Measurements from ENCODE around the gene EIF4EBP2. TPM values are rescaled to one million over a fixed set of nuclear protein-coding genes. Genes with fewer than 3 reads are reported as not detected.

EIF4EBP2 gene
- total RNA-seq, 1 experiment from 2014 or later: 42.4 TPM

DNA sequence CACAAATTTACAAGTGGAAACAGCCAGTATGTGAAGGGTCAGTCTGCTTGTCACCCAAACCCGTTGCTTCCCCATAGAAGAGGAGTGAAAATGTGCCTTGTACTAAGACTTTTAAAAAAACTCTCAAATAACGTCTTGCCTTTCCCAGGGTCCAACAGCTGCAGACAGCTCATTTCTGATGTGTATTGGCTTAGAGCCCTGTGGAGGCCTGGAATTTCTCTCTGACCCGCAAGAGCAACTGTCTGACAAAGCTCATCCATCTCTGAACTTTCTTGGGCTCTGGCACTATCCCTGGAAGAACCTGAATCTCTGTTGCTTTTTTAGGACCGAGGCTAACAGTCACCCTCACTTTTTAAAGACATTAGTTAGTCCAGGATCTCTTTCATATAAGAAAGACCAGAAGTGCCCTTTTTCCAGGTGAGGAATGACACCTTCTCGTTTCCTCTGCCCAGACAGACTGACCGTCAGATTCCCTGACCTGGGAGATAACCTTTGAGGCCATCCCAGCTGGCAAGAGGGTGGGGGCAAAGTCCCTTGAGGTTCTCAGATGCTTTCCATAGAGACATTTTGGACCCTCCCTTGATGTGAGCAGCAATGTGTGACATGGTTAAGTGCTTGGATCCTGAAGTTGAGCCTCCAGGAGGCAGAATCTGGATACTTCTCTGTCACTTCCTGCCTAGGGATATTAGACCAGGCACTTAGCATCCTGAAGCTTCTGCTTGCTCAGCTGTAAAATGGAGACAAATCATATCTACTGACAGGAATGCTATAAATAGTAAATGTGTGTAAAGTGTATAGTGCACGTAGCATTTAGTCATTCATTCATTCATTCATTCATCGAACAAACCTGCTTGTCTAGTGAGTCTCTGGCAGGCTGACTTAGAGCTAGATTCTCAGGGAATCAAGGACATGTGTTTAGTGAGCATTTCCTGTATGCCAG is 42.0 kb downstream of the EIF4EBP2 start:
- no peaks in the 10 kb centered on the region for H3K9me3 ChIP-seq (replicated peaks)
- no peaks in the 10 kb centered on the region for H3K27me3 ChIP-seq (replicated peaks)
- no peak overlapping the region for H3K27ac ChIP-seq
- DNase-seq (ENCODE audit: low read depth in 1 of 2, low spot score in 2 of 2): no peak
- no peaks in the 10 kb centered on the region for H3K36me3 ChIP-seq
- H3K4me3 ChIP-seq: no peak overlapping the region
- peaks cover 6% of the 10 kb centered on the region for H3K4me1 ChIP-seq (replicated peaks)

DNA sequence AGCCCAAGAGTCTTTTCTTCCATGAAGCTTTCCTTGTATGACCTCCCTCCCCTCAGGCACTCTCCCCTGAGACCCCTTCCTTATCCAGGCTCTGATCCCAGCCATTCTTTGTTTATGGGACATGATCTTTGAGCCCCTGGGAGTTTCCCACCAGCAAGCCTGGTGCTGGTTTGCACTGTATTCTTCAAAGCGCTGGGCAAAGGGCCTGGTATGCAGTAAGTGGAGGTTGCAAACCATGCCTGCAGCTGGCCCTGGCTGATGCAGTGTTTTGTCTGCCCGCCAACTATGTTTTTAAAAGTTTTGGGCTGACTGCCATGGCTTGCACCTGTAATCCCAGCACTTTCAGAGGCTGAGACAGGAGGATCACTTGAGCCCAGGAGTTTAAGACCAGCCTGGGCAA is 44.3 kb downstream of the EIF4EBP2 start:
- Histone ChIP-seq H3K4me3 (no peak overlapping the region), H3K27me3 (replicated peaks) (0 out of 2 replicates have a peak, but pooled peaks cover 2% of the 10 kb centered on the region), H3K4me1 (replicated peaks) (peaks cover 6% of the 10 kb centered on the region), H3K36me3 (no peaks in the 10 kb centered on the region), H3K9me3 (replicated peaks) (no peaks in the 10 kb centered on the region), H3K27ac (no peak overlapping the region)
- no peak for DNase-seq (ENCODE audit: low read depth in 1 of 2, low spot score in 2 of 2)

DNA sequence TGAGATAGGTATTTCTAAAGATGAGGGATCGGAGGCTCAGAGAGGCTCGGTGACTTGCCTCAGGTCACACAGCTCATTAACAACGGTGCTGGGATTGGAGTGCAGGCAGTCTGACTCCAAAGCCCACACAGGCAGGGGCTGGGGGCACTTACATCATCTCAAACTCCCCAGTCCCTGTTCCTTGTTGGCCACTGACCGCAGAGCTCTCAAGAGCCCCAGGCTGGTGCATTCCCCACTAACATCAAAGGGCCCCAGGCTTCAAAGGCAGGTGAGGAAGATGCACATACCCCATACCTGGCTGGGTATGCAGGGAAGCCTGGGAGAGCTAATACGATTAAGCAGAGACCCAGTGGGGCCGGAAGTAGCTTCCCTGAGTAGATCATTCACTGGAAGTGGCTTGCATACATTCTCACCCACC is 51.3 kb downstream of the EIF4EBP2 start:
- H3K4me3 ChIP-seq: no peak overlapping the region
- H3K27me3 ChIP-seq (replicated peaks): 0 out of 2 replicates have a peak, but pooled peaks cover 2% of the 10 kb centered on the region
- no peak overlapping the region for H3K27ac ChIP-seq
- no peaks in the 10 kb centered on the region for H3K9me3 ChIP-seq (replicated peaks)
- H3K36me3 ChIP-seq: no peaks in the 10 kb centered on the region
- H3K4me1 ChIP-seq (replicated peaks): peaks cover 9% of the 10 kb centered on the region
- DNase-seq (ENCODE audit: low read depth in 1 of 2, low spot score in 2 of 2): no peak

GRCh38 chr10:70456164-70456563 is 52.2 kb downstream of the EIF4EBP2 start:
- H3K4me3 ChIP-seq: no peak overlapping the region
- H3K27me3 ChIP-seq (replicated peaks): 0 out of 2 replicates have a peak, but pooled peaks cover 2% of the 10 kb centered on the region
- no peaks in the 10 kb centered on the region for H3K9me3 ChIP-seq (replicated peaks)
- no peak overlapping the region for H3K27ac ChIP-seq
- no peaks in the 10 kb centered on the region for H3K36me3 ChIP-seq
- DNase-seq (ENCODE audit: low read depth in 1 of 2, low spot score in 2 of 2): no peak
- H3K4me1 ChIP-seq (replicated peaks): peaks cover 9% of the 10 kb centered on the region

DNA sequence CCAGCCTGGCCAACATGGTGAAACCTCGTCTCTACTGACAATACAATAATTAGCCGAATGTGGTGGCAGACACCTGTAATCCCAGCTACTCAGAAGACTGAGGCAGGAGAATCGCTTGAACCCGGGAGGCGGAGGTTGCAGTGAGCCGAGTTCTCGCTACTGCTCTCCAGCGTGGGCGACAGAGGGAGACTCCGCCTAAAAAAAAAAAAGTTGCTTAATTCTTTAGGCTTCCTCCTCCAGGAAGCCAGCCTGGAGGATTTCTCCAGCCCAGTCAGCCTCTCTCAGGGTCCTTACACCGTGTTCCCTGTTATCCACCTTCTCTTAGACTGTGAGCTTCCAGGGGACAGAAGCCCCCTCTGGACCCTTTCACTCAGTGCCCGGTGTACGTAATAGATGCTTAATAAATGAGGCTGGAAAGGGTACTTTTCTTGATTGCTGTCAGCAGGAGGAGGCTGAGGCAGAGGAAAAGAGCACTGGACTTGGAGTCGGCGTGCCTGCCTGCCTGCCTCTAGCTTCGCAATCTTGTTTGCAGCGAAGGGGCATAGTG is 53.9 kb downstream of the EIF4EBP2 start:
- Histone ChIP-seq H3K4me1 (replicated peaks) (peaks cover 9% of the 10 kb centered on the region), H3K27ac (no peak overlapping the region), H3K9me3 (replicated peaks) (no peaks in the 10 kb centered on the region), H3K27me3 (replicated peaks) (0 out of 2 replicates have a peak, but pooled peaks cover 2% of the 10 kb centered on the region), H3K36me3 (no peaks in the 10 kb centered on the region), H3K4me3 (no peak overlapping the region)
- no peak for DNase-seq (ENCODE audit: low read depth in 1 of 2, low spot score in 2 of 2)

- no peaks in the 10 kb centered on the region for H3K27me3 ChIP-seq (replicated peaks)
- peak overlapping the region; percentile 10; the same call in 1 of the 2 replicates for H3K4me3 ChIP-seq
- DNase-seq (ENCODE audit: low read depth in 1 of 2, low spot score in 2 of 2): peak; percentile 40 to 73
Observed at GRCh38 chr10:70458329-70459060, 54.5 kb downstream of the EIF4EBP2 start.

GRCh38 chr10:70459061-70459773 is 55.3 kb downstream of the EIF4EBP2 start:
- no peaks in the 10 kb centered on the region for H3K9me3 ChIP-seq (replicated peaks)
- H3K4me3 ChIP-seq: no peak overlapping the region
- no peaks in the 10 kb centered on the region for H3K36me3 ChIP-seq
- H3K27me3 ChIP-seq (replicated peaks): no peaks in the 10 kb centered on the region
- H3K27ac ChIP-seq: no peak overlapping the region
- peaks cover 9% of the 10 kb centered on the region for H3K4me1 ChIP-seq (replicated peaks)
- no peak for DNase-seq (ENCODE audit: low read depth in 1 of 2, low spot score in 2 of 2)

More at GRCh38 chr10:70458329-70459060, 54.5 kb downstream of the EIF4EBP2 start:
- Histone ChIP-seq H3K27ac (no peak overlapping the region), H3K9me3 (replicated peaks) (no peaks in the 10 kb centered on the region), H3K36me3 (no peaks in the 10 kb centered on the region), H3K4me1 (replicated peaks) (peaks cover 9% of the 10 kb centered on the region)

DNA sequence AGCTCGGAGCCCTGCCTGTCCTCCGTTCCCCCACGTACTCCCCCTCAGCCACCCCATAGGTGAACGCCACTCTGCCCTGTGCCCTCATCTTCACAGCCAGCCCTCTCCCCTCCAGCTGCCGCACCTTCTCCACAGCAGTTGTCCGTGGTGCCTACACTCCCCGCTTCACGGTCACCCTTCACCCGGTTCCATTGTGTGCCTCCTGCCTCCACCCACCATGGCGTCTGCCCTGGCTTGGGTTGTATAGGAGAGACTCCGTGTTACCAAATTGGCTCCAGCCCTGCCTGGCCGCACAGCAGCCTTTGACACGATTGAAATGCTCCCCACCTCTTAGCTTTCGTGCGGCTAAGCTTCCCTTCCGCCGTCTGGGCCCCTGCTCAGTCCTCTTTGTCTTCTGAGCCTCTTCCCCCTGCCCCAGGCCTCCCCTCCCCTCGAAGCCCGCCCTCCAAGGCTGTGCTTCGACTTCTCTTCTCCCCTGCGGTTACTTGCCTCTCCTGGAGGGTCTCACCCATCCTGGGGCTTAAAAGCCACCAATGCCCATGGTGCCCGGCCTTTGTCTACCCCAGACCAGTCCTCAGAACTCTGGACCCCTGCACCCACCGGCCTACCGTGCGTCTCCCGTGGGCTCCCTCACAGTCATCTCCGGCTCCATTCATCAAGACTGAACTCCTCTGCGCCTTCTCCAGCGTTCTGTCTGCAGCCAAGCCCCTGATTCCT is 56.0 kb downstream of the EIF4EBP2 start:
- DNase-seq (ENCODE audit: low read depth in 1 of 2, low spot score in 2 of 2): no peak
- H3K27me3 ChIP-seq (replicated peaks): no peaks in the 10 kb centered on the region
- no peaks in the 10 kb centered on the region for H3K9me3 ChIP-seq (replicated peaks)
- H3K27ac ChIP-seq: no peak overlapping the region
- no peak overlapping the region for H3K4me3 ChIP-seq
- H3K36me3 ChIP-seq: no peaks in the 10 kb centered on the region
- H3K4me1 ChIP-seq (replicated peaks): peaks cover 9% of the 10 kb centered on the region

- H3K36me3 ChIP-seq: no peaks in the 10 kb centered on the region
- peaks cover 9% of the 10 kb centered on the region for H3K4me1 ChIP-seq (replicated peaks)
- no peak overlapping the region for H3K27ac ChIP-seq
- no peak overlapping the region for H3K4me3 ChIP-seq
- no peaks in the 10 kb centered on the region for H3K9me3 ChIP-seq (replicated peaks)
- H3K27me3 ChIP-seq (replicated peaks): 0 out of 2 replicates have a peak, but pooled peaks cover 3% of the 10 kb centered on the region
- peak in 1 of 2 experiments; percentile 19 for DNase-seq (ENCODE audit: low read depth in 1 of 2, low spot score in 2 of 2)
Observed at GRCh38 chr10:70461397-70462348, 57.7 kb downstream of the EIF4EBP2 start.

GRCh38 chr10:70462349-70462984 is 58.5 kb downstream of the EIF4EBP2 start:
- H3K36me3 ChIP-seq: no peaks in the 10 kb centered on the region
- H3K4me1 ChIP-seq (replicated peaks): peaks cover 9% of the 10 kb centered on the region
- H3K9me3 ChIP-seq (replicated peaks): no peaks in the 10 kb centered on the region
- no peak overlapping the region for H3K27ac ChIP-seq
- no peak for DNase-seq (ENCODE audit: low read depth in 1 of 2, low spot score in 2 of 2)
- H3K4me3 ChIP-seq: no peak overlapping the region
- 0 out of 2 replicates have a peak, but pooled peaks cover 3% of the 10 kb centered on the region for H3K27me3 ChIP-seq (replicated peaks)

DNA sequence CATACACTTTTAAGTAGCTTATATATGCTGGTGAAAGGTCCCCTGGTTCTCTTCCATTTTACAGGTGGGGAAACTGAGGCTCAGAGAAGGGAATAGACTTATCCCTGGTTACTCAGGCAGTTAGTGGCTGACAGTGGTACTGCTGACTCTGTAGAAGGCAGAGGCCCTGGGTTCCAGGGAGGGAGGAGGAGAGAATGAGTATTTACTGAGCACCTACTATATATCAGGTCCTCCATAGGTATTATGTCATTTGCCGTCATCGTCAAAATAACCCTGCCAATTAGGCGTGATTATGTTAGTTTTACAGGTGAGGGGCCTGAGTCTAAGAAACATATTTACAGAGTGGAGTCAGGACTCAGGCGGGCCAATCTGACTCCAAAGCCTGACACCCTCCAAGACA is 61.3 kb downstream of the EIF4EBP2 start:
- Histone ChIP-seq H3K36me3 (no peaks in the 10 kb centered on the region), H3K4me1 (replicated peaks) (no peaks in the 10 kb centered on the region), H3K27ac (no peak overlapping the region), H3K4me3 (no peak overlapping the region), H3K9me3 (replicated peaks) (no peaks in the 10 kb centered on the region), H3K27me3 (replicated peaks) (0 out of 2 replicates have a peak, but pooled peaks cover 3% of the 10 kb centered on the region)
- DNase-seq (ENCODE audit: low read depth in 1 of 2, low spot score in 2 of 2): no peak
